ENCODE data around the gene PLEKHA6.

DNA sequence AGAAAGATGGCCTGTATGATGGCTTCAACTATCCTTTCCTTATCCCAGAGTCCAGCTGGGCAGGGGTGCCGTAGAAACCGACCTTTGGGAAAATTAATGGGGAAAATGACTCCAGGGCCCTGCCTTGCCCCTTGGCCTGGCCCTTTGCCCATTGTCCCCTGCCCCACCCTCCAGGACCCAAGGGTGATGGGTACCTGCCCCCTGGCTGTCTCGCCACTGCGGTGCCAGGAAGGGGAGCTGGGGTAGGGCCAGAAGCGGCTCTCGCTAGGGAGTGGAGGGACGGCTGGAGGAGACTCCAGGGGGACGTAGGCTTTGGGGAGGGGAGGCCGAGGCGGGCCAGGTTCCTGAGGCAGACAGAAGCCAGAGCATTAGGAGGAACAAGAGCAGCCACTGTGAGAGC lies 116.8 kb downstream of the PLEKHA6 start:
- TF ChIP-seq, protein P1, sequence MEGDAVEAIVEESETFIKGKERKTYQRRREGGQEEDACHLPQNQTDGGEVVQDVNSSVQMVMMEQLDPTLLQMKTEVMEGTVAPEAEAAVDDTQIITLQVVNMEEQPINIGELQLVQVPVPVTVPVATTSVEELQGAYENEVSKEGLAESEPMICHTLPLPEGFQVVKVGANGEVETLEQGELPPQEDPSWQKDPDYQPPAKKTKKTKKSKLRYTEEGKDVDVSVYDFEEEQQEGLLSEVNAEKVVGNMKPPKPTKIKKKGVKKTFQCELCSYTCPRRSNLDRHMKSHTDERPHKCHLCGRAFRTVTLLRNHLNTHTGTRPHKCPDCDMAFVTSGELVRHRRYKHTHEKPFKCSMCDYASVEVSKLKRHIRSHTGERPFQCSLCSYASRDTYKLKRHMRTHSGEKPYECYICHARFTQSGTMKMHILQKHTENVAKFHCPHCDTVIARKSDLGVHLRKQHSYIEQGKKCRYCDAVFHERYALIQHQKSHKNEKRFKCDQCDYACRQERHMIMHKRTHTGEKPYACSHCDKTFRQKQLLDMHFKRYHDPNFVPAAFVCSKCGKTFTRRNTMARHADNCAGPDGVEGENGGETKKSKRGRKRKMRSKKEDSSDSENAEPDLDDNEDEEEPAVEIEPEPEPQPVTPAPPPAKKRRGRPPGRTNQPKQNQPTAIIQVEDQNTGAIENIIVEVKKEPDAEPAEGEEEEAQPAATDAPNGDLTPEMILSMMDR (IDR thresholded peaks at IDR 0.05), result no peak
- no peak for TF ChIP-seq POLR2A (IDR thresholded peaks at IDR 0.05)
